Stimulated activated CD8-positive, alpha-beta memory T cell treated with anti-CD3 and anti-CD28 coated beads, Interleukin-4, amount 100 ng/mL, for 24 hours (primary cell): ENCODE results near the gene PDGFD.

Experiments
- DNase-seq: peaks from one replicate; pipeline ENCODE4 v3.0.0-alpha.2; 2020; ENCODE audit warnings: low read depth

The PDGFD gene

DNA sequence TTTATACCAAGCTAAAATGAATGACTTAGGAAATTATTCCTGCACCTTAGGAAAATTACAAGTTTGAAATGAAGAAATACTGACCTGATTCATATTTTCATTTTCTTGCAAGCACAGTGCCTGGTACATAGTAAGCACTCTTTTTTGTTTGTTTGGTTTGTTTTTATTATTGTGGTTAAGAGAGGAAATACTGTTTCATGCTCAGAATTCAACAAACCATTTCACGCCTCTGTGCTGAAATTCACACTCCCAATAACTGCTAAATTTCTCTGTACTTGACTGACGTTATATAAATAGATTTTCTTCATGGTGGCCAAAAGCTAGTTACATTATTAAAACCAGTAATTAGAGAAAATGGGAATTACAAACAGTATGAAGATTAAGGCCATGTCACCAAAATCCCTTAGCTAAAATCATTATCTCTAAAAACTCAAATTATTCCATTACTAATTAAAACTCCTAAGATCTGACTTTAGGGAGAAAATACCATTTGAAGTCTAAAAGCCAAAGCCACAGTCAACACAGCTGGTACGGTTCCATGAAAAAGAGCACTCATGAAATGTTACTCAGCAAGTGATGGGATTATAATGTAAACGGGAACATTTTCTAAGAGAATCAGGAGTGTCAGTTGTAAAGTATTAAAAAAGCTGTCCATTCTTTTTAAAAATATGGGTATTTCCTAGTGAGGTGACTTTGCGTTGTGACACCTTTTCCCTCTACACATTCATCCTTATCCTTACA is 205.3 kb downstream of the PDGFD start:
- DNase-seq, result no peak

DNA sequence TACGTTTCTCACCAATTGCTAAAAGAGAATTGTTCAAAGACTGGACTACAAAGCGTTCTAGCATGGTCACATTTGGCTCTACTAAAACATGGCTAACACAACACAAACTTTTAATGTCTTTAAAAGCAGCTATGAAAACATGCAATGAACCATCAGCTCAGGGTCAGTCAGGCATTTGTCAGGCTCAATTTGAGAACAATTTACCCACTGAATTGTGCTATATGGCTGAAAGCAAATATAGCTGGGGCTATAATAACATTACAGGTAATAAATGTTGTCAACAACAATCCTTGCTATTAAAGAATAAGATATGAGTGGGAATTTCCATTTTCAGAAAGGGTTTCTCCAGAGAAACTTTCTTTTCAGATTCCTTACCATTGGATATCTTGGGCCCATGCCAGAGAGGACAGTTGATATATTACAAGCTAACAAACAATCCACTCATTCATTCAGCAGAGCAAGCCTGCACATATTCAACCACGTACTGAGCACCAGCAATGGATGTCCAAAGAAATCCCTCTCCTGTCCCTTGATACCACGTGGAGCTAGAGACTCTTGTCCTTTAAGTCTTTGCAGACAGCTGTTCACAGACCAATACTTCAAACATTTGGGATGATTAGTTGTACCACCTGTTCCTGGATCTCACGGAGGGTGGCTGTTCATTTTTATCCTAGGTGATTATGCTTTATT is 210.0 kb downstream of the PDGFD start:
- no peak for DNase-seq

DNA sequence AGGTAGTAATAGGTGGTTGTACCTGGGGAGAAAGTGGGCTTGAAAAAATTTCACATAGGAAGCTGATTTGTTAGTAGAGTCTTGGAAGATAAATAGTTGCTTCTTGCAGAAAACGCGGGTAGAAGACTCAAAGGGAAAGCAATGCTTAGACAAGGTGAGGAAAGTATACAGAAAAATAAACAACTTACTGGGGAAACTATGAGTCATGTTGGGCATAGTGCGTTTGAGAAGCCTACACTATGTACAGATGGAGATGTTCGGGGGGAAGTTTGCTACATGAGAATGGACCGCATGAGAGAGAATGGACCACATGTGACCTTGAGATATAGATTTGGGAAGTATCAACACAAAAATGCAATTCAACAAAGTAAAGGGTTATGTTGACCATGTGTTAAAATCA is 214.2 kb downstream of the PDGFD start:
- no peak for DNase-seq

DNA sequence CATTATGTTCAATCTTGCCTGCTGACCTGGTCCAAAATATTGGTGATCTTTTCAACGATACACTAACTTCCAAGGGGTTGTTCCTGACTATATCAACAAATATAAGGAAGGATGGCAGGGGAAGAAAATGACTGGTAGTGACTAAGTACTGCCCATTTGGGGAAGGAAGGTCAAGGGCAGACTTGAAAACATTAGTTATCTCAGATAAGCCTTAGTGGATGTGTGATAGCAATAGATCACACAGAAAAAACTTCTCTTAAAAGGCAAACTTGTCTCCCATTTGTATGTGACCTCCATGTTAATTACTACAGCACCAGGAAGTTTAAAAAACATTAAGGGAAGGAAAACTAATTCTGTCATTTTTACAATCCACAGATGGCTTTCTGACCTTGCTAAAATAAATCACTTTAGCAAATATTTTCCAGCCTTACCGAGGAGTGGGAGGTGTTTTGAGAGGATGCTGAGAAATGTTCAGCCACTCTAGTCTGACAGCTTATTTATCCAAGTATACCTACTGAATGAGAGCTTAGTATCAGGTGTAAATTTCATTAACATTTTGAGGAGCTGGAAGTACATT is 215.7 kb downstream of the PDGFD start:
- no peak for DNase-seq

DNA sequence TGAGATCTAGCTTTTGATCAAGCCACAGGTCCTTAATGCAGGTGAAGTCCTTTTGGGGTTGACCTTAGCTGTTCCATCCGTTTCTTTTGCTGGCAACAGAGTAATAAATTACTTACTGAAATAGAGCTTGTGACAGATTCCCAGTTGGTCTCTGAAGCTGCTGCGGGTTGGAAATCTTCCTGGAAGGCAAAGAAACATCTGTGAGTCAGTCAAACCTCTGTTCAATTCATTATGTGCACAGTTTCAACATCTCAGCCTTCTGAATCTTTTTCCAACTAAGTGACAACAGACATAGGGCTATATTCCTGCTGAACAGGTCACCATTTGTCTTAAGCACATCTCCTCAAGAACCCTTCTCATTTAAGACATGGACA is 216.4 kb downstream of the PDGFD start:
- DNase-seq, result no peak

DNA sequence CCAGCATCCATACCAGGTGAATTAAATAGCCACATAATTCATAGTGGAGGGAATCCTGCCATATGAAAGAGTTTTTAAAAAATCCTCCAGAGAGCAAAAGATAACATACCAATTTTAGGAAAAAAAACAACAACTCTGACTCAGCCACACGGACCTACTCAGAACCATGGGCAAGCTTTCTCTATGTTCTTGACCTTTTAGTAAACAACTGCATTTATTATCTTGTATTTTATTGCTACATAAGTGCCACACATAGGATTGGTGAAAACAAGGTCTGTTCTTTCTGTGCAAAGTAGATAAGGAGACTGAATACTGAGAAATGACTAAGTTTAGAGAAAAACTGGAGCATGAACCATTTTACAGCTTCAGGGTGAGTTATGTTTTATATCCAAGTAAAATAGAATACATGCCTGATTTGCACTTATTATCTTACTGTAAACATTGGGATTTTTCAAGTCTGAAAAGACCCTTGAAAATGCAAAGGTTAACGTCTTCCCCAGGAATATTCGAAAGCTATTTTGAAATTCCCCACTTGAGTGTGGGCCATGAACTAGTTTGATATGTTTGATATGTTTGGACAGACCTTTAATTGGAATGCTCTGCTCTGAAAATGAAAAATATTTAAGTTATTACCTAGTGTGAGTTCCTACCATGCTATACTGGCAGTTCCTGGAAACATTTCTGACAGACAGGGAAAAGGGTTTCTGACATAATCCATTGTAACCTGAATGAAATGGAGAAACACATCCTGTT is 217.0 kb downstream of the PDGFD start:
- no peak for DNase-seq

DNA sequence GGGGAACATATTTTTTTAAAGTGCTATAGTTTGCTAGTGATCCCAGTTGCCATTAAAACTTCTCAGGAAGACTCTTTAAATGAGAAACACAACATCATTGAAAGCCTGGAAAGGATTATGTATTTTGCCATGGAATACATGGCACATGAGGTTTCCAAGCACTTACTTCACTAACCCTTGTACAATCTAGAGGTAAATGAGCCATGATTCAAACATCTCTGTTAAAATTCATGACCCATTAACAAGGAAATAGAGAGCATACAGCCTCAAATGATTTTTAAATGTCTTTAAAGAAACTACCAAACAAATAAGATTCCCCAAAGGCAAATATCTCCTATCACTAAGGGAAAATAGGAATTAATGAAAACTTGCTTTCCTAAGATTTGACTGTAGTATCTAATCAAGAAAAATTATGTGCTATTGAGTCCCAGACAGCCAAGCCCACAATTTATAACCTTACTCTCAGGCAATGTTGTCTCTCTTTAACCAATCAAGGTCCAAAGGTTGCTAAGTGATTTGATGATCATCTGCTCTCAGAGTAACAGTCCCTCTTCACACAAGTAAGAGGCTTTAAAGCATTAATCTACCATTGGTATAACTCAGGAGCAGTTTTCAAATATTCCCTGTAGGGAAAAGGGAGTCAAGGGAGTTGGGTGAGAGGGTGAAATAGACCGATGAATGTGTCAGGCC is 219.6 kb downstream of the PDGFD start:
- DNase-seq, result no peak

DNA sequence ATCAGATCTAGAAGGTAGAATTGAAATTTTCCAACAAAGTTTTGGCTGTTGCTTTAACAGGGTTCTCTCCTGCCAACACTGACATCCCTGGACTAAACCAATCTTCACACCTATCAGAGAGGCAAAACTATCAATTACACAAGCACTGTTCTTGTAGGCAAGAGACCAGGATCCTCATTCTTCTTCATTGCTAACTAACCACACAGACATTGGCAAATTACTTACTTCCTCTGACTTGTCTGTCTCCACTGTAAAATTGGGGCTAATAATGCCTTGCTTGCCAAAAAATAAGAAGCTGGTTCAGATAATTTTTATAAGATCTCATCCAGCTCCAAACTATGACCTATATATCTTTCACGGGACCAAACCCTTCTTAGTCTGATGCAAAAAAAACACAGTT is 221.3 kb downstream of the PDGFD start:
- no peak for DNase-seq

DNA sequence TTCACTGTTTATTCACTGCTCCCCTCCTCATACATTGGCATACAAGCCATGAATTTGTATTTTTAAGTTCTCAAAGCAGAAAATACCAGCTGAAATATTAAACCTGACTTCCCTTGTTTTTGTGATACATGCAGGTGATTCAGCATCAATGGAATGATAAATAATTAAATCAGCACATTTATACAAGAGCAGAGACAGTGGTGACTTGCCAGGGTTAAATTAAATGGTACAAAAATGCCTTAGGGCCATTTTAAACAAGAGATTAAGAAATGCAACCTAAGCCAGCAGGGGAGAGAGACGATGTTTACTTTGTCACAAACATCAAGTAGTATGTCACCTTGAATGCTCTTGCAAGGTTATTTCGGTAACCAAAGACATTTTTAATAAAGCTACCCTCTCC is 223.4 kb downstream of the PDGFD start:
- no peak for DNase-seq

DNA sequence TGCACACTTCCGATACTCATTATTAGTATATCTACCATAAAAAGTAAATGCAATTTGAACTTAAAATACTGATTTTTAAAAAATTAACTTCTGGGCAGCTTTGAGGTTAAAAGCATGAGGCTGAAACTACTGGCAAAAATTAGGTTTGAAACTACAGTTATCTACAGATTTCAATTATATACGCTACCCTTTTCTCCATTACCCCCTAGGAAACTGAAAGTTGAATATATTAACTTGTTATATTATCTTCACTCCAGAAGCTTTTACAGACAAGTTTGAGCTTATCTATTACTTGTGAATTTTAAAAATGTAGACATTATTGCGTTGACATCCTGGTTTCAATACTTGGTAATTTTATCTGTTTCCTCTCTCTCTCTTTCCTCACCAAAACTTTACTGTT is 224.3 kb downstream of the PDGFD start:
- no peak for DNase-seq

DNA sequence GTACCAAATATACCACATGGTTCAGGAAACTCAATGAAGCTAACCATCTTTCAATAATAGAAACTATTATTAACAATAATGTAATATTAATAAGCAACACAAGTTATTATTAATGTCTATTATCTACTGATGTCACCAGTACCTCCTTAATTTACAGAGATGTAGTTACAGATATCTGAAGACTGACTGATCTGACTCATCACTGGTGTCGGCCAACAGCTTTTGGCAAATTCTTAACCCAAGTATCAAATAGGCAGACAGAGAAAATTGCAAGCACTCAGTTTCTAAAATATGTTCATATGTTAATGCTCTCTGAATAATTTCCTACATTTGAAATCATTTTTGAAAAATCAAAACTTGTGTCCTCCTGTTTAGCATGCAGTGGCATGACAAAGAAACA is 227.9 kb downstream of the PDGFD start:
- DNase-seq, result no peak

DNA sequence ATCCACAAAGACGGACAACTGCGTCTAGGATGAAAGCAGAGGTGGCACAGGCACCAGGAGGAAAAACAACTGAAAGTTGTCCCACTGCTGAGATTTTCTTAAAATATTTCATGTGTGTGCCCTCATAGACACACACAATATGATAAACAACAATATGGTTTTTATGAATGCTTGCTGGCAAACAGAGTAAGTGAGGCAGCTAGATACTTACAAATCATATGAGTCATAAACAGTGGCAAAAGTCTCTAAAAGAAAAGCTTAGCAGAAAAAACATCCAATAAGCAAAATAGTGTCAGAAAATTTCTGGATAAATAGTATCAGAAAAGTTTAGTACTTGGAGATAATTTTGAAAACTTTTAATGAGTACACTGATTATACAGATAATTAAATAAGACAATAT is 228.7 kb downstream of the PDGFD start:
- DNase-seq, result no peak

DNA sequence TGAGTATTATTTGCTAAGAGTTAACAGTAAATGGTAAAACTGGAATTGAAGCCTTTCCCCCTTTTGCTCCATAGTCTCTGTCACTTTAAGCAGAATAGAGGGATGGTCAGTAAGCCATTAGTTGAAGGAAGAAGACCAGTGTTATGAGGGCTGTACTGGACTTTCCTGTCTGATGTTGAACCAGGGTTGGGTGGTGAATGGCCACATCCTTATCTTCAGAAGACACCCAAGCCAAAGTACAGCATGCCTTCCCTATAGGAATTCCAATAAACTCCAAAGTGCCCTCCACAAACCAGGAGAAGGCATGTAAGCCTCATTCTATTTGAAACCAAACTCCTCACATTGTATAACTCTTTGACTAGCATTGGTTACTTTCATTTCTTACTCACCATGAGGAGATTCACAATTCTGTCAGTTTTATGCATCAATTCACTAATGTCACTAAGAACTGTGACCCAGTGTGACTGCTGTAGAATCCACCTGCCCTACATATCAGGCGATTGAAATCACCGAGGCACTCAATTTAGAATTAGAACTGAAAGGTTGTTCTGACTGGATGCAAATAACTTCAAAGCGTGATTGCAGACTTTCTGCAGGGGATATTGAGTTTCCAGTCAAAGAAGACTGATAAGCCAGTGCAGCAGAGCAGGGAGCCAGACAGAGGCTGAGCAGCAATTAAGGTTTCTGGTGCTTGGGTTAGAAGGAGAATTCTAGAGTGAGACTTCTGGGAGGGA is 234.6 kb downstream of the PDGFD start:
- no peak for DNase-seq

DNA sequence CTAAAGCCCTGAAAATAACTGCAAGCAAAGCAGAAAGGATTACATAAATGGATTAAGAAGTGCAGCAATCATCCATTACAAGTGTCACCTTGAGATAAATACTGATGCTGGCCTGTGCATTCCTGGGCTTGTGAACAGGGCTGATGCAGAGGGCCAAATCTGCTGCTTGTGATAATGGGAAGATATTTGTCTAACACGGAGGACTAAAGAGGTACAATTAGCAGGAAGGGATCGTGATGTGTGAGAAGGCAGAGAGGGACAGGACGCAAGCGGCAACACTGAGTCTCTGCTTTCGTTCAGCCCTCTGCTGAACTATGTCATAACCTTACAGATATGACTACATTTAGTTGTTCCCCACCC is 235.2 kb downstream of the PDGFD start:
- no peak for DNase-seq

DNA sequence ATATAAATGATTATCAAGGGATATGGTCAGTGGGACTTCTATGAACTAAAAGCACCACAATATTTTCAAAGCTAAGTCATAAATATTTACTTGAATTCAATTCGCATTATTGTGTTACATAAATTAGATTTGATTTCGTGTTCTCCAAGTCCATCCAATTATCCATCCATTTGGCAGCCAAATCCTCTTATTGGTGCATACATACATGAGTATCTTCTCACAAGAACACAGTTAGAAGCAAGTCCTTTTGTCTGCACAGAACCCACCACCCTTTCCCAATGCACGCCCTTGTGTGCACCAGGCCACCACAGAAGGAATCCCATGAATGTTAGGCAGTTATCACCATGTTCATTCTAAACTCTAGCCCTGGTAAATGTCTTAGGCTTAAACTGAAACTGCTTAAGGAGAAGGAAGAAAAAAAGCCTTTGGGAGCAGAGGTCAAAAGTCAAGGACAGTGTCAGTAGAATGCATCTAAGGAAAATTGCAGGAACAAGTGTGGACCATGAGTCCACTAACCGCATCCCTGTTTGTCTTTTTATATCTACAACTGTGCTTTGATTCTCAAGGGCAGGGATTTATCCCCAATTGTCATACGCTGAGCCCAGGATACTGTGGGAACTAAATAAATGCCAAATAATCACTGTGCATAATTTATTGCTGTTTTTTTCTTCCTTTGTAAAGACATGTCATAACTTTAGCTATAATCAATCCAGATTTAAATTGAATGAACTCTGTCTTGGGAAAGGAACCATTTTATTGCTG is 235.7 kb downstream of the PDGFD start:
- no peak for DNase-seq

DNA sequence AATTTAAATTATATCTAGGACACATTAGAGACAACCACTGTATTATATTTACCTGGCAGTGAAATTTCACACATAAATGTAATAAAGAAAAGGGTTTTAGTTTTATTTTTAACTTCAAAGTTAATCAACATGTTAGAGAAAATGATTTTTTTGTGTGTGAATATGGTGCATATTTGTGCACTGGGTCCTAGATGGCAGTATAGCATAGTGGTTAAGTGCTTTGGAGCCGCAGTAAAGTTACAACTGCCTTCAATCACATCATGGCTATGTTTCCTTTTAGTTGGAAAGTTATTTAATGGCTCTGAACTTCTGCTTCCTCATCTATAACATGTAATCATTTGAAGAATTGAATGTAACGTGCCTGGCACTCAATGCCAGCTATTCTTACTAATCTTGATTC is 236.4 kb downstream of the PDGFD start:
- no peak for DNase-seq

DNA sequence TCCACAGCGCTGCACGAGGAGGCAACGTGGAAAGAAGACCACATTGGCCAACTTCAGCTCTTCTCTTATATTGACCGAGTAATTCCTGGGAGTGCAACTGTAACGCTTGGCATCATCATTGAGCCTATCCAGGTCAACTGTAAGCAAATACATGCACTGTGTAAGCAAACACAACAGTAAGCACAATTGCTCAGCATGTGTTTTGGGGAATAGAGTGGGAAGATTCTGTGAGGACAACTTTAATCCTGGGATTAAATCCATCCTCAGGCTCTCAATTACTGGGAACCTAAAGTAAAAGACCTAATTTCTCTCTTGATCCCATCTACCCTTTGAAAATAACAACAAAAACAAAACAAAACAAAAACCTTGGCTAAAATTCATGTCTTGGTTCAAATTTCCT is 237.0 kb downstream of the PDGFD start:
- no peak for DNase-seq

DNA sequence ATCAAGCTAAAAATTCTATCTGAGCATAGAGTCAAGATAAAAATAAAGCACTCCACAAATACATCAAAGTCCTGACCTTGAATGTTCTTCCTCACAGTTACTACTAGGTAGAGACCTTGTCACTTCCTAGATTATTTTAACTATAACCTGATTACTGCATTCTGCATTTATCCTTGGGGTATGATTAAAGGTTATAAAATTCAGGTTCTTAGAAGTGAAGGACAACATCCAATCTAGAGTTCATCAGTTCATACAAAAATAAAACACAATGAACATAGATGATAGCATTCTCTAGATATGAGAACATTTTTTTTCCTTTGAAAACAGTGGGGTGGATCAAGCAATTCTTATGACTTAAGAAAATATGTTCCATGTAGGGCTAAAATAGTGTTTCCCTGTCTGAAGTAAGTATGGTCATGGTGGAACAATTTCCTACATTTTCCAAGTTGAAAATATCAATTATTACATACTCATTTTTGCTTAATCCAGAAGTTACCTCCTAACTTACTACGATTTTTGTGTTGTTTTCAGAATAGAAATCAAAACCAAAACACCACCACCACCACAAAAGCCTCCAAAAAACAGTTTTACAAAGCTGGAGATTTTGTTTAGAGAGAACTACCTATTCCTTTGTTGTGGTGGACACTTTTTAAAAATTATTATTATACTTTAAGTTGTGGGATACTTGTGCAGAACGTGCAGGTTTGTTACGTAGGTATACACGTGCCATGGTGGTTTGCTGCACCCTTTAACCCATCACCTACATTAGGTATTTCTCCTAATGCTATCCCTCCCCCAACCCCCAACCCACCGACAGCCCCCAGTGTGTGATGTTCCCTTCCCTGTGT is 239.6 kb downstream of the PDGFD start:
- DNase-seq, result no peak

DNA sequence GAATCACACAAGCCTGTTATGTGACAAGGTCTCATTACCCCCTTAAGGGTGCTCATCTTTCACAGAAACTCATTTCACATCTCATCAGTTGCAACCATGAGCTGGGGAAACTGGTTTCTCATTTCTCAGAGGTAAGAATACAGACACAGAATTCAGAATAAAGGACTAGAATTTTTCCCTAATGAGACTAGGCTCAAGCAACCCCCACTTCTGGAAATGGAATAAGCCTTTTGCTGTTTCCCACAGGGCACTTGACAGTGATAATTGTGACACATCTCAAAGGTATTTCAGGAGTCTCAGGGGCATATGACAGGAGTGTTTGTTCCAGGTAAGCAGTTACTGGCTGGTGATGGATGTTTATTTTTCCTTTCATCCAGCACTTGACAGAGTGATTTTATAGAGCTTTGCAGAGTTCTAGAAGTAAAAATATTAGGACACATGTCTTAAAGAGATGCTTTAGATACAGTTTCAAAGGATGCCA is 240.5 kb downstream of the PDGFD start:
- no peak for DNase-seq

DNA sequence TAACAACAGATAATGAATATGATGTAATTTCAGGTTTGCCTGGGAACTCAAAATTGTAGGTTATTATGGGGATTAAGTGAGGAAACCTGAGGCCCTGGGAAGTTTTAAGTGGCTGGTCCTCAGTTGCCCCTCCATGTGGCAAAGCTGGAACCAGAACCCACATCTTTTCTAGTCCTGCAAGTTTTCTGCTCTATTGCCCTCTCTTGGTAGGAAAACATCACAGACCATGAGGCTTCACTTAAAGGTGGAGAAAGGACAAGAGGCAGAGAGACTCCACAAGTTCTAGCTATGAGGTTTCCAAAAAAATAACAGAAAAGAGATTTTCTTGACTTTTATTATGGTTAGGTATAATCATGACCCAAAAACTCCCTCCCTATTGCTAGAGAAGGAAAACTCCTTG is 243.0 kb downstream of the PDGFD start:
- DNase-seq, result no peak
